Cerebellar cortex (tissue), 1 donor: ENCODE results near the gene CRYAB.
"Not testable (repeated sequence)": the region's sequence is repeated elsewhere in the genome, so short reads cannot be mapped to it uniquely, and the experiment has no call there.

Source experiments
- DNase-seq: peaks from one replicate; pipeline ENCODE4 v3.0.0-alpha.2; 2015; ENCODE audit warnings: low spot score

Gene CRYAB

DNA sequence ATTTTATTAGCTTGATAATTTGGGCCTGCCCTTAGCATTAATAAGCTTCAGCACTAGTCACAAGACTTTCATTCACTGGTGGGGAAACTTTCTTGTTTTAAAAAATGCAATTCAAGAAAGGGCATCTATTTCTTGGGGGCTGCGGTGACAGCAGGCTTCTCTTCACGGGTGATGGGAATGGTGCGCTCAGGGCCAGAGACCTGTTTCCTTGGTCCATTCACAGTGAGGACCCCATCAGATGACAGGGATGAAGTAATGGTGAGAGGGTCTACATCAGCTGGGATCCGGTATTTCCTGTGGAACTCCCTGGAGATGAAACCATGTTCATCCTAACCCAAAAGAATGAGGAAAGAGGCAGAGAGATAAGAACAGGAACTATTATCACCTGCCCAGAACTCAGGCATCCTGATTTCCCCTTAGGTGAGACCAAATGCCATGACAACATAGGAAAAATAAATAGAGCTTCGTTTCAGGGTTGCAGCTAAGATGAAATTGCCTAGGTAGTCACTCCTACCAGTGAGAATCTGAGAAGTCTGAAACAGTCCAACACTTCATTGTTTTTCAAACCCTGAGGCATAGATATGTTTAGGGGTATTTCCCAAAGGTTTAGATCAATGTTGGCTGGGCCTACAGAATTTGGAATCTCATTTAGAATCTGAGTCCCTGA, 2.8 kb downstream of the CRYAB start:
- peak; percentile 24 for DNase-seq

DNA sequence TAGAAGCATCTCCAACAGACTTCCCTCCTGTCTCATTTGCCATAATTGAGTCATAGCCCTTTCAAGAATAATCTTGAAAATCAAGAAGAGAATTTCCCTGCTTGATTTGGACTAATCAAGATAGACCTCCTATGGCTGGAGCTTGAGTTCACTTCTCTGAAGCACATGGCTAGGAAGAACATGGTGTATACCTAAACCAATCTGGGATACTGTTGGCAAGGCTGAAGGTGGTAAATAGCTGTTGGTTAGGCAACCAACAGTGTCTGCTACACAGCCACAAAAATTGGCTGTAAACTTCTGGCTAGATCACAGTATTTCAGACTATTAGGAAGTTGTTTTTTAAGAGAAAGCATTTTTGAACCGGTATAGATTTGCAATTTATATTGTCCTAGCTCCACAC, 4.9 kb downstream of the CRYAB start:
- DNase-seq: peak; percentile 38

DNA sequence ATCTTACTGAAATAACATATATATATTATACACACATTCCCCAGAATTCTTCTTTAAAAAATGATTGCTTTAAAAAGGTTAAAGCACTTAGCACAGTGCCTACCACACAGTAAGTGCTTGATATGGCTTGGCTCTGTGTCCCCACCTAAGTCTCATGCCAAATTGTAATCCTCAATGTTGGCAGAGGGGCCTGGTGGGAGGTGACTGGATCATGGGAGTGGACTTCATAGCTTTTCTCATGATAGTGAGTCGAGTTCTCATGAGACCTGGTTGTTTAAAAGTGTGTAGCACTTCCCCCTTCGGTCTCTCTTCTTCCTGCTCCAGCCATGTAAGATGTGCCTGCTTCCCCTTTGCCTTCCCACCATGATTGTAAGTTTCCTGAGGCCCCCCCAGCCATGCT, 6.2 kb downstream of the CRYAB start:
- no peak for DNase-seq

DNA sequence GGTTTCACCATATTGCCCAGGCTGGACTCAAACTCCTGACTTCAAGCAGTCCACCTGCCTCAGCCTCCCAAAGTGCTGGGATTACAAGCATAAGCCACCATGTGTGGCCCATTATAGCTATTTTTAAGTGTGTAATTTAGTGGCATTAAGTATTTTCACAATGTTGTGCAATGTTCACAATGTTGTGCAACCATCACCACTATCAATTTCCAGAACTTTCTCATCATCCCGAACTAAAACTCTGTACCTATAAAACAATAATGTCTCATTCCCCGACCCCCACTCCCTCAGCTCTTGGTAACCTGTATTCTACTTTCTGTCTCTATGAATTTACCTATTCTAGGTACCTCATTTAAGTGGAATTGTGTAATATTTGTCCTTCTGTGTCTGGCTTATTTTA, 24.7 kb downstream of the CRYAB start:
- DNase-seq: no peak

DNA sequence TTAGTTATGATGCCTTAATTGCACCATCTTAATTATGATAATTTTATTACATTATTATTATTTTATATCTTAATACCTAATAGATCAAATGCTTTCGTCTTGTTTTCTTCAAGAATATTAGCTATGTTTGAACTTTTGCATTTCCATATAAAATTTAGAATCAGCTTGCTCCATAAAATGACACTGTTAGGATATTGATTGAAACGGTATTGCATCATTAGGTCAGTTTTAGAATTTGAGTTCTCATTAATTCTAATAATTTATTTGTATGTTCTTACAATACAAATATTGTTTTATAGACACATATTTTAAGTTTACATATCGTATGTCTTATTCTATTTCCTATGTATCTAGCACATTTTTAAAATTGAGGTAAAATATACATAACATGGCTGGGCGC, 25.5 kb downstream of the CRYAB start:
- no peak for DNase-seq

DNA sequence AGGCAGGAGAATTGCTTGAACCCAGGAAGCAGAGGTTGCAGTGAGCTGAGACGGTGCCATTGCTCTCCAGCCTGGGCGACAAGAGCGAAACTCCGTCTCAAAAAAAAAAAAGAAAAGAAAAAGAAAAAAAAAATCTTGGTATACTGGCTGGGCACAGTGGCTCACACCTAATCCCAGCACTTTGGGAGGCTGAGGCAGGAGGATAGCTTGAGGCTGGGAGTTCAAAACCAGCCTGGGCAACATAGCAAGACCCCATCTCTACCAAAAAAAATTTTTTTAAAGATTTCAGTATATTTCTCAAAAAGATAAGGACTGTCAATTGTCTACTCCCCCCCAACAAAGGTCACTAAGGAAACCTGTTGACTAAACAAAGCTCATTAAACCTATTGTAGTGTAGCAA, 26.5 kb downstream of the CRYAB start:
- DNase-seq: not testable (repeated sequence)

DNA sequence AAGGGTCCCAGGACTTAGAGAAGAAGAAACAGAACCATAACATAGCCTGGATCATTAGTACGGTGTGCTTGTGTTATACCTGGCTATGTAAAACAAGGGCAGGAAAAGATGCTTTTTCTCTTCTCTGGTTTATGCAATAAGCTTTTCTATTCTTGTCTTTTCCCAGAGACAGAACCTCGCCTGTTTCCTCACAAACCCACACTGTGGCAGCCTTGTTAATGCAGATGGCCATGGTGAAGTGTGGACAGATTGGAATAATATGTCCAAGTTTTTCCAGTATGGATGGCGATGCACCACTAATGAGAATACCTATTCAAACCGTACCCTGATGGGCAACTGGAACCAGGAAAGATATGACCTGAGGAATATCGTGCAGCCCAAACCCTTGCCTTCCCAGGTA, 29.4 kb downstream of the CRYAB start:
- no peak for DNase-seq

DNA sequence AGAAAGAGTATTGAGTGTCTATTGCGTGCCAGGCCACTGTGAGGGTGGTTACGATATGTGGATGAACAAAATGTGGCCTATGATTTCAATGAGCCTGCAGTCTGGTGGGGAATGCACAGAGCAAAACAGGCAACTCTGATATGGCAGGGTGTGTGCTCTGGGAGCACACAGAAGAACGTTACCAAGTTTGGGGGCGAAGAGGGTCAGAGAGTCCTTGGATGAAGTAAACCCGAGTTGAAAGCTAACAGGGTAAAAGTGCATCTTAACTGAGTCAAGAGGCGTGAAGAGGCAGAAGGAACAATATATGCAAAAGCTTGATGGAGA, 32.0 kb downstream of the CRYAB start:
- DNase-seq: no peak

DNA sequence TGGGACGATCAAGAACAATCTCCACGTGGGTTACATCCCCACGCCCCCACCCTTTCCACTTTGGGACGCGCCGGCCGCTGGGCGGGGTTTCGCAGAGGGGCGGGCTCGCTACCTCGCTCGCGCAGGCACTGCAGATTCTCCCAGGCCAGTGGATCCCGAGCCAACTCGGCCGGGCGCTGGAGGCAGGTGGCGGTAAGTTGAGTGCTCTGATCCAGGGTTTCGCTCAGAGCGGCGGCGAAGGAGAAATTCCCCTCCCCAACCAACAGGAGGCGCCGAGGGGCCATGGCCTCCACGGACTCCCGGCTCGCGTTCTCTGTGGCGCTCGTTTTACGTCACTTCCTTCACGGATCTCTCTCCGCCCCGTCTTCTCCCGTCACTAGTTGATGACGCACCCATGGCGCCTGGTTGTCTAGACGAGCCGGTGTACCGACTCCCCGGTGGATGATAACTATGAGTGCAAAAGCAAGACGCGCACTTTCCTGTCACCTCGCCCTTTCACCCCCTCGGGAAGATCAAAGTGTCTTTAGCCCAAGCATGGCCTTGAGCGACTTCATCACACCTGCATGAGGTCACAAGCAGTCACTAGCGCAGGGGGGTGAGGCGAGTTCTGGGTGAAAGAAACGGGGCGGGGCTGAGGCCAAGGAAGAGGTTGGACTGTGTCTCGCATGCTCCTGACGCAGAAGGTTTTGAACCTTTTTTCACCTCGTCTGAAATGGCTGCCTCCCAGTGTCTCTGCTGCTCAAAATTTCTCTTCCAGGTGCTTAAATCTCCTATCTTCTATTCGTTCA, 32.5 kb downstream of the CRYAB start, which contains the start of the genes CFAP68 and FDXACB1:
TSS of gene CFAP68 (plus strand) at position 693 of the 788 bp plus-strand sequence. CDS start at position 713, 20 bp downstream.
TSS of gene FDXACB1 (minus strand) at position 317 of the 788 bp plus-strand sequence. CDS start at position 284, 33 bp downstream.
- DNase-seq: peak; percentile 98

DNA sequence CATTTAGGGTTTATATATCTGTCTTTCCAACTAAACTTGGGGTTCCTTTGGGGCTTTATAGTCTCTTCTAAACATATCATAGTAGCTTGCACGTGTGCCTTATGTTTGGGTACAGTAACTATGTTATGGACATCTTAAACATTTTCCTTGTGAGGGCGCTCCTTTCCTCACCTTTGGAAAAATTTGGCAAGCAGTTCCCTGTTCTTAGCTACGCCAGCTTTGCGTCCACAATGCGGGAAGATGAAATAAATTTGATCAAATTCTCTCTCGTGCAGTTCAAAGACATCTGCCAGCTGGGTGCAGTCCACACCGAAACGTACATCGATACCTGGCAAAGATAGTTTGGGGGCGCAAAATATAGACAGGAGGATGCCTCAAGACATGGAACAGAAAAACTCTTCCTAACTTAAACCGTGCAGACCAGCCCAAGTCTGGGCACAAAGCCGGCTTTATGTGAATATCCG, 33.2 kb downstream of the CRYAB start:
- no peak for DNase-seq

DNA sequence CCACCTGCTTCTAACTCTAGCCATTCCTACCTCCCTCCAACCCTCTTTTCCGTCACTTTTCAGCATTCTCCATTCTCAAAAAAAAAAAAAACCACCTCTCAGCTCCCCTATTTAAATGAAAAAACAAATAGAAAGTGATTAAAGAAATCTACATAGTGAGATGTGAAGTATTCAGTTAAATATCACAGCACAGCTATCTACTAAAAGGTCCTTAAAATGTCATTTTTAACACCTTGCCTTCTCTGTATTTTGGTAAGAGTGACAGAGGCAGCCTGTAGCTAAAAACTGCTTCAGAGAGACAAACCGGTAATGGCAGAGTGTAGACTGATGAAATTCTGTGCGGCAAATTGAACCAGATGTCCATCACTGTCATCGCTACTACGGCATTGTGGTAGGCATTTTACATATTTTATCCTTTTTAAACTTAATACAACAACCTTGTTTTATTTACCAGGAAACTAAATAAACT, 39.8 kb downstream of the CRYAB start:
- peak; percentile 60 for DNase-seq

DNA sequence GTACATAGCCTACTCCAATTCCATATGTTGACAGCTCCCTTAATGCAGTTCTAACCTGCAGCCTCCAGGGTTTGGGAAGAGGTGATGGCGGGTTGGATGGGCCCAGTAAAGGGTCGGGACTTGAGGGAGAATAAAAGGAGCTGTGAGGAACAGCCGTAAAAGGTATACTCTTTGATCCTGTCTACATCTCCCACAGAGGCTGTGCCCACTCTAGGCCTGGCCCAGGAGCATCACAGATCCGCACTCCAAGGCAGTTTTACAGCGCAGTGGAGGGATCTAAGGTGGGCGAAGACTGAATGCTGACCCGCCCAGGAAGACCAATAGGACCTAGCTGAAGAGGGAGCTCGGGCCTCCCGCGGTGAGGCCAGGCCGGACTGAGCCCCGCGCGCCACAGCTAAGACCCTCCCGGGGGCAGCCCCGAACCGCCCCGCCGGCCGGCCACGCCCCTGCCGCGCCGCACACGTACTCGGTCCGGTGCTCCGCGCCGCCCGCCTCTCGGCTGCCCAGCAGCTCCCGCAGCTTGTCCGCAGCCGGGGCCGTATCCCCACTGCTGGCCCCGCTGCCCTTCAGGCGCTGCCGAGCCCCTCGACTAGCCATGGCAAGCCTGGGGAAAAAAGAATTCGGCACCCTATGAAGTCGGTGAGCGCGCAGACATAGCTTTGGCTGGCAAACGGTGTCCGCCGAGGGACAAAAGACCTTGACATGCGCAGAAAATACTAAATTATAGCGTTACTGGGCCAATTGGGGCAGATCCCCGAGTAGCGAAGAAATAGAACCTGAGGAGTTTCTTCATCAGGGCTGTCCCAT, 40.5 kb downstream of the CRYAB start, which contains the start of gene ALG9:
TSS of gene ALG9 (minus strand) at position 696 of the 807 bp plus-strand sequence. CDS start at position 597, 99 bp downstream.
- peak; percentile 80 for DNase-seq

DNA sequence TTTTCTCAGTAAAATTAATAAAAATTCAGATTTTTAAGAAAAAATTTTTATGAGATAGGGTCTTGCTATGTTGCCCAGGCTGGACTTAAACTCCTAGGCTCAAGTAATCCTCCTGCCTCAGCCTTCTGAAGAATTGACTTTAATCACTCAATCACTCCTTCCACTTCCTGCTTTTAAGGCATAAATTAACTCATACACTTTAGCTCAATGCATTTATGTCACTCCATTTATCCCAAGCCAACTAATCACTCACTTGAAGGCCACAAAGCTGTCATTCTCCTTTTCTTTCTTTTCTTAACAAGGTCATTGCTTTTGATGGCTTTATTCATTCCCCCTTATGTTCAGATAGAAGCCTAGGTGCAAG, 41.1 kb downstream of the CRYAB start:
- no peak for DNase-seq

DNA sequence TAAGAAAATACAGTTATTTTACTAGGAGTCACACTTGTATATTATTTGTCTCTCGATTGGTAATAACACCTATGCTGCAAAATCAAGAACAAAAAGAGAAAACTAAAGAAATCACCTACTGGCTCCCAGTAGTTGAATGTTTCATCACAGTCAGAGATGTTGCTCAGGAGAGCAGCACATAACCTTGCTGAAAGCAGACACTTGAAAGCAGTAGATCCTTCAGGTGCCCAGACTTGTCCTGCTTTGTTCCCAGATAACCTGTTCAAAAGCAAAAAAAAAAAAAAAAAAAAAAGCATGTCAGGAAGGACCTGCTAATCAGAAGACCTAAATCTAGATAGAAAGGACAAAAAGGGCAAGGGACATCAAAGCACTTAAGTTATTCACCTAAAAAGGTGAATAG, 41.5 kb downstream of the CRYAB start:
- DNase-seq: no peak

DNA sequence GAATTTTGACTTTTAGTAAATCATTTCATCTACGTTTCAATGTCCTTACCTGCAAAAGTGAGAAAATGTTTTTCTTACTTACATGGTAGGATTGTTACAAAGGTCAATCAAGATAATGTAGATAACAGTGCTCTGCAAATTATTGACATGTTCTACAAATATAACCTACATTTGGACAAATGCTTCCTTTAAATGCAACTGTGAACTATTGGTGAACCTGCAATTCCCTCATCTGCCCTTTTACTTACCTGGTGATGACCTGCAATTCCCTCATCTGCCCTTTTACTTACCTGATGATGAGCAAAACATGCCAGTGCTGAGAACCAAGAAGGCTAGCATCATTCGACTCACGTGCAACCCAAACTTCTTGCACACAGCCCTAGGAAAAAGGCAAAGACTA, 51.3 kb downstream of the CRYAB start:
- no peak for DNase-seq
